HG03460 (cell line): ENCODE data around the gene LY6G5B.
A peak's percentile ranks its signal among the peaks of the same experiment; 100 is the strongest.

Experiments used
- ATAC-seq: cut with Tn5 transposase; IDR thresholded peaks from one replicate; pipeline ENCODE4 v1.9.1; 2021; ENCODE audit not compliant: unreplicated experiment

LY6G5B gene

GRCh38 chr6:31640612-31641011 lies 29.2 kb upstream of the LY6G5B start:
- no peak for ATAC-seq

GRCh38 chr6:31641370-31641769 lies 28.4 kb upstream of the LY6G5B start:
- no peak for ATAC-seq

- no peak for ATAC-seq
Measured at GRCh38 chr6:31642798-31643570, 26.8 kb upstream of the LY6G5B start.

- no peak for ATAC-seq
Measured at GRCh38 chr6:31643818-31644454, 25.8 kb upstream of the LY6G5B start.

- no peak for ATAC-seq
Measured at GRCh38 chr6:31645325-31645724, 24.5 kb upstream of the LY6G5B start.

GRCh38 chr6:31651602-31652191 lies 18.1 kb upstream of the LY6G5B start:
- ATAC-seq, result peak; percentile 29

- peak; percentile 58 for ATAC-seq
Measured at GRCh38 chr6:31652925-31653724, 16.7 kb upstream of the LY6G5B start.

GRCh38 chr6:31654574-31655348 lies 15.0 kb upstream of the LY6G5B start:
- ATAC-seq, result no peak

- ATAC-seq, result no peak
Measured at GRCh38 chr6:31655349-31656237, 14.2 kb upstream of the LY6G5B start, which contains the start of gene APOM. TSS of gene APOM (plus strand) at chr6:31655894. CDS start at chr6:31655967, 73 bp downstream.

GRCh38 chr6:31657406-31658157 lies 12.2 kb upstream of the LY6G5B start:
- no peak for ATAC-seq

- no peak for ATAC-seq
Measured at GRCh38 chr6:31658158-31658688, 11.6 kb upstream of the LY6G5B start.

GRCh38 chr6:31658983-31659648 lies 10.7 kb upstream of the LY6G5B start:
- no peak for ATAC-seq

GRCh38 chr6:31659649-31660380 lies 10.0 kb upstream of the LY6G5B start:
- ATAC-seq, result no peak

GRCh38 chr6:31660381-31661261 lies 9.2 kb upstream of the LY6G5B start, which contains the start of gene C6orf47:
TSS of gene C6orf47 (minus strand) at chr6:31660778. CDS start at chr6:31659947, 831 bp downstream.
- ATAC-seq, result peak; percentile 36

- no peak for ATAC-seq
Measured at GRCh38 chr6:31661262-31662123, 8.3 kb upstream of the LY6G5B start.
